Measurements from ENCODE around the gene DENND11.

GRCh38 chr7:141691961-141692360 lies 10.0 kb downstream of the DENND11 start:
- TF ChIP-seq CTCF (IDR thresholded peaks at IDR 0.05) = no peak
- no peak for TF ChIP-seq ZFX (IDR thresholded peaks at IDR 0.05; ENCODE audit: borderline replicate concordance)
